ENCODE data around the gene VSNL1. TPM values are rescaled to one million over a fixed set of nuclear protein-coding genes. Genes with fewer than 3 reads are reported as not detected.

The VSNL1 gene
- total and polyA plus RNA-seq, 2 donors (not counting 1 experiment from before 2014, with no cell fraction given), result not detected

DNA sequence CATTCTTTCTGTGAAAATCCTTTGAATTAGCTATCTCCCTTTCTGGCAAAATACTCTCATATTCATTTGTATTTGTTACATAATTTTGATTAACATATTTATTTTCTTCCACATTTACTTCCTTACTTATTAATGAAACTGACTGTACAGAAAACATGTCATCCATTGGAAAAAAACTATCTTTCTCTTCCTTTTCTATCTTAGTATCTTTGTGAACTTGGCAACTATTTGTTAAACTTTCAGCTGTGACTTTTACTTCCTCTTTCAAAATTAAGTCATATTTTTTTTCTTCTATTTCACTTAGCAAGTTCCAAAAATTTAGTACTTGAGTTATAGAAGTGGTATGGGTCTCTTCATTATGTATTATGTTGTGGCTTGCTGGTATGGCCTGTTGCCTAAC is 24.8 kb upstream of the VSNL1 start:
- intact Hi-C loops (cut with micrococcal nuclease), result no loop called here
- Mint-ChIP-seq H3K27me3 (peaks cover 19% of the 10 kb centered on the region), H3K9me3 (ENCODE audit: insufficient read depth) (no peaks in the 10 kb centered on the region), H3K4me1 (peaks cover 20% of the 10 kb centered on the region), H3K27ac (no peak overlapping the region), H3K4me3 (no peak overlapping the region)
- Histone ChIP-seq H3K4me3 (ENCODE audit: control extremely low read depth in 1 of 5, extremely low read depth in 1 of 5, insufficient read depth in 1 of 5, low read depth in 2 of 5, low read length in 4 of 5) (no peak overlapping the region), H3K27ac (ENCODE audit: low read length in 2 of 2) (no peak overlapping the region), H3K36me3 (replicated peaks in 1 of 2; ENCODE audit: control extremely low read depth in 1 of 2, control insufficient read depth in 1 of 2, extremely low read depth in 1 of 2, insufficient read depth in 2 of 2, low read length in 1 of 2) (no peaks in the 10 kb centered on the region), H3K79me2 (ENCODE audit: control insufficient read depth, insufficient read depth, low read length) (no peaks in the 10 kb centered on the region), H2AFZ (ENCODE audit: insufficient read depth, low read depth, low read length, poor library complexity, severe bottlenecking) (no peak overlapping the region), H4K20me1 (ENCODE audit: control insufficient read depth, insufficient read depth, low read length, poor library complexity, severe bottlenecking) (no peaks in the 10 kb centered on the region), H3K9ac (ENCODE audit: low read length) (no peak overlapping the region), H3K9me3 (ENCODE audit: control extremely low read depth in 1 of 3, control insufficient read depth in 2 of 3, insufficient read depth in 1 of 3, low read length in 2 of 3) (peaks cover 0 to 3% (median 3%) of the 10 kb centered on the region in 3 donors), H3K4me2 (replicated peaks; ENCODE audit: low read depth, low read length, poor library complexity, severe bottlenecking) (no peak overlapping the region), H3K4me1 (ENCODE audit: control insufficient read depth in 2 of 2, insufficient read depth in 2 of 2, low read length in 2 of 2) (peaks cover 11 to 12% of the 10 kb centered on the region in 2 donors), H3K27me3 (replicated peaks in 1 of 4; ENCODE audit: control extremely low read depth in 1 of 4, control insufficient read depth in 3 of 4, insufficient read depth in 4 of 4, low read length in 3 of 4) (peaks cover 0 to 19% (median 4%) of the 10 kb centered on the region in 4 experiments)
- TF ChIP-seq EZH2 (IDR thresholded peaks at IDR 0.05; ENCODE audit: borderline replicate concordance, insufficient read depth, low read depth, low read length, poor library complexity, severe bottlenecking), result no peak
- TF ChIP-seq CTCF (IDR thresholded peaks at IDR 0.05), result no peak
- POLR2A ChIA-PET, result no interaction called here
- CTCF ChIA-PET, result no interaction called here
- ATAC-seq (ENCODE audit: low read depth), result no peak
- no peak for DNase-seq

DNA sequence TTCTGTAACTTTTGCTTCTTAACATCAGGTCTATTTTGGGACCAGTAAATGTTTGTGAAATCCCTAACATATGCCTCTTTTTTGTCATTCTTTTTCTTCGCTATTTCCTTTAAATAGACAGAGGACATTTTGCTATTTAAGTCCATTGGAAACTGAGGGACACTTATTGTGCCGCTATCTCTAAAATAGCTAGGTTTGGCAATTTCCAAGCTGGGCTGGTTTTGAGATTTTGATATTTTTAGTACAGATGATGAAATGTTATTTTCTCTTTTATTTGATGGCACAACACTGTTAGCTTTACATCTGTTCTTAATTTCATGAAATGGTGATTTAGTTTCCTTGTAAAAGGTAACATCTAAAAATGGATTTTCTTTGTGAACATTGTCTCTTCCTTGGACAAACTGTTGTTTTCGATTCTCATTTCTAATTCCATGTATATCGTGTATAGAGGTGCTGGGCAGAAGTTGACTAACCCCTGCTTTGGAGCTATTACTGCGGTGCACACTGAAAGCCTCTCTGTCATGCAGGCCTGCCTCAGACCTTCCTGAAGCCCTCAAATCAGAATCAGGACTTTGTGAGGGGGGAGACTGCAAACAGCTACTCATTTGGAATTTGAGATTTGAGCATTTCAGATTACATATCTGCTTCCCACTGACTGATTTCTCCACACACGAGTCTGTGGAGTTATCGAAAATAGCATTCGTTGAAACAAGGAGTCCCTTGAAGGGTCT is 22.9 kb upstream of the VSNL1 start:
- intact Hi-C loops (cut with micrococcal nuclease), result no loop called here
- Mint-ChIP-seq H3K4me1 (peaks cover 20% of the 10 kb centered on the region), H3K27ac (no peak overlapping the region), H3K9me3 (ENCODE audit: insufficient read depth) (no peaks in the 10 kb centered on the region), H3K4me3 (peak overlapping the region; percentile 71), H3K27me3 (peaks cover 22% of the 10 kb centered on the region)
- H3K9ac ChIP-seq (ENCODE audit: low read length), result peak overlapping the region; percentile 47
- H3K4me1 ChIP-seq (ENCODE audit: control insufficient read depth in 2 of 2, insufficient read depth in 2 of 2, low read length in 2 of 2), result peaks cover 11 to 12% of the 10 kb centered on the region in 2 donors
- ATAC-seq (ENCODE audit: low read depth) (no peak), DNase-seq (no peak)
- ChIA-PET CTCF (no interaction called here), POLR2A (no interaction called here)
- no peaks in the 10 kb centered on the region for H3K36me3 ChIP-seq (replicated peaks in 1 of 2; ENCODE audit: control extremely low read depth in 1 of 2, control insufficient read depth in 1 of 2, extremely low read depth in 1 of 2, insufficient read depth in 2 of 2, low read length in 1 of 2)
- H3K27me3 ChIP-seq (replicated peaks in 1 of 4; ENCODE audit: control extremely low read depth in 1 of 4, control insufficient read depth in 3 of 4, insufficient read depth in 4 of 4, low read length in 3 of 4), result peaks cover 0 to 19% (median 7%) of the 10 kb centered on the region in 4 experiments
- no peak overlapping the region for H3K27ac ChIP-seq (ENCODE audit: low read length in 2 of 2)
- no peak for TF ChIP-seq EZH2 (IDR thresholded peaks at IDR 0.05; ENCODE audit: borderline replicate concordance, insufficient read depth, low read depth, low read length, poor library complexity, severe bottlenecking)
- no peak for TF ChIP-seq CTCF (IDR thresholded peaks at IDR 0.05)
- WGBS (ENCODE audit: insufficient coverage), result 28% methylated on average over 6 of the region's 8 CpGs
- no peaks in the 10 kb centered on the region for H3K79me2 ChIP-seq (ENCODE audit: control insufficient read depth, insufficient read depth, low read length)
- peak overlapping the region; percentile 62 for H3K4me2 ChIP-seq (replicated peaks; ENCODE audit: low read depth, low read length, poor library complexity, severe bottlenecking)
- no peaks in the 10 kb centered on the region for H4K20me1 ChIP-seq (ENCODE audit: control insufficient read depth, insufficient read depth, low read length, poor library complexity, severe bottlenecking)
- H3K9me3 ChIP-seq (ENCODE audit: control extremely low read depth in 1 of 3, control insufficient read depth in 2 of 3, insufficient read depth in 1 of 3, low read length in 2 of 3), result peaks cover 0 to 3% (median 3%) of the 10 kb centered on the region in 3 donors
- H3K4me3 ChIP-seq (ENCODE audit: control extremely low read depth in 1 of 5, extremely low read depth in 1 of 5, insufficient read depth in 1 of 5, low read depth in 2 of 5, low read length in 4 of 5), result peak overlapping the region in 3 of 5 experiments; percentile 34 to 44 (median 39)
- H2AFZ ChIP-seq (ENCODE audit: insufficient read depth, low read depth, low read length, poor library complexity, severe bottlenecking), result peak overlapping the region; percentile 54

Measured in B cell (primary cell).